Stimulated activated CD8-positive, alpha-beta memory T cell treated with anti-CD3 and anti-CD28 coated beads, Interleukin-7, amount 100 ng/mL, for 48 hours (primary cell): ENCODE results near the gene P2RY13.

ENCODE experiments used
- DNase-seq, 2 donors: peaks; one replicate each; pipeline ENCODE4 v3.0.0-alpha.2; 2020; ENCODE audit warnings: low read depth in 1 of 2; ENCODE audit errors: extremely low read depth in 1 of 2

P2RY13 gene

GRCh38 chr3:151297429-151297828 is 31.9 kb downstream of the P2RY13 start:
- DNase-seq = no peak

- DNase-seq = no peak
Measured at GRCh38 chr3:151296226-151296625, 33.1 kb downstream of the P2RY13 start.

- no peak for DNase-seq
Measured at GRCh38 chr3:151293127-151293526, 36.2 kb downstream of the P2RY13 start.

- no peak for DNase-seq
Measured at GRCh38 chr3:151290673-151291072, 38.7 kb downstream of the P2RY13 start.

GRCh38 chr3:151289445-151289844 is 39.9 kb downstream of the P2RY13 start:
- DNase-seq = no peak

GRCh38 chr3:151285940-151286339 is 43.4 kb downstream of the P2RY13 start:
- DNase-seq = no peak

- DNase-seq = peak in 1 of 2 donors; percentile 25
Measured at GRCh38 chr3:151283907-151284461, 45.4 kb downstream of the P2RY13 start.

- no peak for DNase-seq
Measured at GRCh38 chr3:151283387-151283786, 46.0 kb downstream of the P2RY13 start.

GRCh38 chr3:151282921-151283320 is 46.4 kb downstream of the P2RY13 start:
- DNase-seq = no peak

GRCh38 chr3:151281671-151282324 is 47.6 kb downstream of the P2RY13 start:
- no peak for DNase-seq

- no peak for DNase-seq
Measured at GRCh38 chr3:151278230-151278629, 51.1 kb downstream of the P2RY13 start, which contains the start of gene P2RY14. Gene P2RY14, minus strand, starts transcription at chr3:151278542. Its CDS starts 64,226 bp downstream, at chr3:151214316.

GRCh38 chr3:151276687-151277042 is 52.7 kb downstream of the P2RY13 start:
- DNase-seq = no peak
